NCI-H128 (cell line): Measurements from ENCODE around the gene RCAN1.

Experiments used
- DNase-seq: peaks from one replicate; lab custom pipeline; 2025; ENCODE audit not compliant: unreplicated experiment; lab: John Stamatoyannopoulos, UW

The RCAN1 gene

GRCh38 chr21:34544032-34544496, 70.8 kb downstream of the RCAN1 start:
- no peak for DNase-seq

DNA sequence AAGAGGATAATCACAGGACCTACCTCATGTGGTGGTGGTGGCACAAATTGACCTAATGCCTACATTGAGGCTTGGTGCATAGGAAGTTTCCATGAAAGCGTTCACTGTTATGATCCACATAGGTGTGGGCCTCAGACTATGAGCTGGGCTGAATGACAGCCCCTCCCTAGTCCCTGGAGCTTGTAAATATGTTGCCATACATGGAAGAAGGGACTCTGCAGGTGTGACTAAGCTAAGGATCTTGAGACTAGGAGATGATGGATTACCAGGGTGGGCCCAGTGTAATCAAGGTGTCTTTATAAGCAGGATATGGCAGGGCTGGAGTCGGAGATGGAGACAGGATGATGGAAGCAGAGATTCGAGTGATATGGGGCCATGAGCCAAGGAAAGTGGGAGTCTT, 71.9 kb downstream of the RCAN1 start:
- DNase-seq: no peak

GRCh38 chr21:34540206-34540605, 74.7 kb downstream of the RCAN1 start:
- no peak for DNase-seq

DNA sequence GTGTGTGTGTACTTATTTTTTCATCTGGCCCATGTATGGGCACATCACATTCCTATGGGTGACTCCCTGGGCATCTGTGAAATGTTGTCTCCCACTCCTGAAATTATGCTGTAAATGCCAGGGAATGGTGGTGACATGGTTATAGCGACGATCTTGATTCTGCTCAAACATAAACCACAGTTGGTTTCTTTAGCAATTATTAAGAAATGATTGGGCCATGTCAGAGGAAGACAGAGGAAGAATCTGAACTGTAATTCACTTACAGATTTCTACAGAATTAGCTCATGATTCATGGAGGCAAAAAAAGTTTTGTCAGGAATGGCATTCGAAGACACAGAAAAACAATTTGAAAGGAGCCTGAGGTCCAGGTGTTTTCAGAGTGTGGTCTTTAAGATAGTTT, 77.1 kb downstream of the RCAN1 start:
- no peak for DNase-seq

GRCh38 chr21:34536820-34537219, 78.1 kb downstream of the RCAN1 start:
- no peak for DNase-seq

- no peak for DNase-seq
Observed at GRCh38 chr21:34536311-34536710, 78.6 kb downstream of the RCAN1 start.

DNA sequence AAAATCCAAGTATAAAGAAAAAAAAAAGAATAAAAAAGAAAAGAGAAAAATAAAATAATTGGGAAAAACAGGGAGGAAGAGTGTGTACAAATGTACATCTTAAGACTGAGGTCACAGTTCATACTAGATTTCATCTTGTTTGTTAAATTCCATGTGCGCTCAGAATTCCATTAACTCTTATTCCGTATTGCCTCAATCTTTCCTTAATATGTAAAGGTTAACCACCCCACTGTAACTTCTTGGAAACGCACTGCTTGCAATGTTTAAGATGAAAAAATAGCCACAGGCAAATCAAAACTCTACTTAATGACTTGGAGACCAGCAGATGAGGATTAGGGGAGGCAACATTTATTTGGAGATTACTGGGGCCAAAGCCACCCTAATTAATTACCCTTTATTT, 79.0 kb downstream of the RCAN1 start:
- DNase-seq: no peak

DNA sequence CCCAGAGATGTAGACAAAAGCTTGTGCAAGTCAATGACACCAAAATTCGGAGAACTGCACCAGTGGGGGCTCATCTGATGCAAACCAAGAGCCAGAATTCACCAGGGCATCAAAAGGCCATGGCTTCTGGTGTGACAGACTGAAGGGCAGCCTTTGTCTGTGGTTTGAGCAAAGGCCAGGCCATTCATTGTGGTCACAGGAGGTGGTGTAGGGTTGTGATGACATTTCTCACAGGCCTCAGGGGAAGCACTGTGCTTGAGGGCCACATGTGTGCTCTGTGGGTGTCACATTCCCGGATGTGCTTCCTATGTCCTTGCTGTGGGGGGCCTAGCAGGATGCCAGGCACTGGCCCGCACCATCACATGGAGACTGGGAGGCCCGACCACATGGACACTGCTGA, 80.4 kb downstream of the RCAN1 start:
- DNase-seq: no peak

DNA sequence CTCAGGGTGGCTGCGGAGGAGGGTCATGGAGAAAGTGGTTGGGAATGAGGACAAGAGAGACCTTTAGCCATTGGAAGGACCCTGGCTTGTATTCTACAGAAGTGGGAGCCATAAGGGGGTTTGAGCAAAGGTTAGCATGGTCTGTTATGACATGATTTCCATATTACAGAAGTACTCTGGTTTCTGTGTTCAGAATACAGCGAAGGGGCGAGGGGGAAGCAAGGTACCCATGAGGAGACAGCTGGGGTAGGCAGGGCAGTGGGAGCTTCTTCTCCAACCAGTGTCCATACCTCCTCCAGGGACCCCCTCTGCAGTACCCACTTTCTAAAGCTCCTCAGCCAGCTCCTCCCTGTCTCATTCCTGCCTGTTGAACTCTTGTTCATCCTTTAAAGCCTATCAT, 81.0 kb downstream of the RCAN1 start:
- DNase-seq: no peak

DNA sequence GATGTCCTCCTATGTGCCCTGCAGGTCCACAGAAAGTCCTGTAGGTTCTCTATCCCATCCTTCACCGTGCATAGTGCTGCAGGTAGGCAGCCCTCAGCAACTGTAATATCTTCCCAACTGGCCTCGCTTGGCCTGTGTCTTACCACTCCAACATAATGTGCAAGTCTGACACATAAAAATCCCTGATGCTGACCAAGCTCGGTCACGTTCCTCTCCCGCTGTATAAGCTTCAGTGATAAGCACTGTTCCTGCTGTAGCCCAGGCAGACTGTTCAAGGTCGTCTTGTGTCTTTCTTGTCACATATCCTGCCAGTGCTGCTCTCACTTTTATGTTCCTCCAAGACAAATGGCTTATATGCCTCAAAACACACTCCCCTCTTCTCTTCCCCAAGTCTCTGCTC, 83.5 kb downstream of the RCAN1 start:
- DNase-seq: no peak

- DNase-seq: no peak
Observed at GRCh38 chr21:34530261-34530660, 84.7 kb downstream of the RCAN1 start.

- no peak for DNase-seq
Observed at GRCh38 chr21:34528131-34528561, 86.8 kb downstream of the RCAN1 start.

DNA sequence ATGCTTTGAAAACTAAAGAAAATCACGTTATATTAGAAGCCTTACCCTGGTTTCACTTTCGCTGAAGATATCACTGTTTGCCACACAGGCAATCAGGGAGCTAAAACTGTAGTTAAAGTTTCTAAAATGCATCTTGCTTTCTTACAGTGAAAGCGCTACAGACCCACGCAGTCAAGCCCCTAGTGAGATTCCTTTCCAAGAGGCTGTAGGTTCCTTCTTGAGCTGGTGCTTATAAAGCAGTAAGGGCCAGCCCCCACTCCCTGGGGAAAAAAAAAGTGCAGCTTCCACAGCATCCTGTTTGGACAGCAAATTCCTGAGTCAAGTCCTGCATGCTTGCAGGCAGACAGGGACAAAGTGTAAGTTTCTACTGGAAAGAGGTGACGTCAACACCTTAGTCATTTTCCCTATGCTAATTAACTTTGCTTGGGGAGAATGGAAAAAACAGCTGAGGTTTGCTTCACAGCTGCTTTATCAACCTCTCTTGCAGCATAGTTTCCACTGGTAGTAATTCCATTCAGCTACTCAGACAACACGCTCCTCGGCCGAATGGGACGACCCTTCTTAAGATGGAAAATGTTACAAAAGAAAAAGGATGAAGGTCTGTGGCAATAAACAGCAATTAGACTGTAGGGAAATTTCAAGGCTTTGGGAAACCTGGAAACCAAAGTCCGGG, 88.2 kb downstream of the RCAN1 start:
- DNase-seq: no peak

GRCh38 chr21:34526241-34526617, 88.7 kb downstream of the RCAN1 start:
- DNase-seq: no peak

- DNase-seq: no peak
Observed at GRCh38 chr21:34524646-34525601, 90.0 kb downstream of the RCAN1 start.

DNA sequence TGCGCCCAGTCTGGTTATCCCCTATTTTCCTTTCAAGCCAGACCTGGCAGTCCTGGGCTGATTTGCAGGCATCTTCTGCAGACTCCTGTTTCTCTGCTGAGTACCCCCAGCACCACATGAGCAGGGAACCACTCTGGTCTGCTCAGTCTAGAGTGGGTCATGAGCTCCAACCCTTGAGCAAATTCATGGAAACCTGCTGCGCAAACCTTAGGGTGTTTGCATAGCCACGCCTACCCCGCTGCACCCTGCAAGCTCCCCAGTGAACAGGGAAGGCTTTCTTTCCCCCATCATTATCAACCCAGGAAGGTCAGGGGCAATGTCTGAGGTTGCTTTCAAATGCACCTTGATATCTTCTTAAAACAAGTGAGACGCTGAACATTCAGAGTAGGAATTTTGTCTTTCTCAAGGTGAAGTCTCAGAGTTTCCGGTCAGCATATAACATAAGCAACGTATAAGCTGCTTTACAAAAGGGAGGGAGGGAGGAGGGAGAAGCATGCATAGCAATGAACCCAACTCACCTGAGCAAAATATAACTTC, 91.8 kb downstream of the RCAN1 start:
- DNase-seq: no peak

DNA sequence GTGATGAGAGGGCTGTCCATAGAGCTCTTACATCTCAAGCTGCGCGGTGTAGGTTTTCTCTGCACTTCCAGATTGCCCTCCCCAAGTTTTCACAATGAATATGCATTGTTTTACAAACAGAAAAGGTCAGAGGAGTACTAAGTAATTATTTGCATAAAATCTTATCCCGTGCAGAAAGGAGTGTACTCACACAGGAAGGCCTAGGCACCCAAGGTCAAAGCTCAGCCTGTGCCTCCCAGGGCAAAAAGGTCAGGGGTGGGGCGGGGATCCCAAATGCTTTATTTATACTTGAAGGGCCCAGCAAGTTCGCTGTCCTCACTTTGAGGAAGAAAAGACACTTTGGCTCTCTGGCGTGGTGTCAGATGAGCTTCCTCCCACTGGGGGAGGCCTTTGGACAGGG, 92.6 kb downstream of the RCAN1 start:
- no peak for DNase-seq

DNA sequence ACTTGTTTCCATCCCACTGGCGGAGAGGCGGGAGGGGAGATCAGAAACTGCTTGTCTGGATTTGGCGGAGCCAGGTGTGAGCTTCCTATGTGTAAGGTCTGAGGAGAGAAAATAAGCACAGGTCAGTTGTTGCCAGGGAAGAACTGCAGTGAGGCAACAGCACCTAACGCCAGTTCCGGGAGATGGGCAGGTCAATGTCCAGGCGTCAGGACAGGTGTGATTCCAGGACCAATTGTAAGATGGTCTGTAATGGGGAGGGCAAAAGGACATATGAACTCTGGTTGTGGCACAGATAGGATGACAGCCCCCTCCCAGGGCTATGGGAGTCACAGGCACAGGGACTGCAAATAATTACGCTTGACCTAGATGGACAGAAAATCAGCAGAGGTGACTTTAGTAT, 93.4 kb downstream of the RCAN1 start:
- DNase-seq: no peak

GRCh38 chr21:34520764-34521508, 94.0 kb downstream of the RCAN1 start:
- no peak for DNase-seq

DNA sequence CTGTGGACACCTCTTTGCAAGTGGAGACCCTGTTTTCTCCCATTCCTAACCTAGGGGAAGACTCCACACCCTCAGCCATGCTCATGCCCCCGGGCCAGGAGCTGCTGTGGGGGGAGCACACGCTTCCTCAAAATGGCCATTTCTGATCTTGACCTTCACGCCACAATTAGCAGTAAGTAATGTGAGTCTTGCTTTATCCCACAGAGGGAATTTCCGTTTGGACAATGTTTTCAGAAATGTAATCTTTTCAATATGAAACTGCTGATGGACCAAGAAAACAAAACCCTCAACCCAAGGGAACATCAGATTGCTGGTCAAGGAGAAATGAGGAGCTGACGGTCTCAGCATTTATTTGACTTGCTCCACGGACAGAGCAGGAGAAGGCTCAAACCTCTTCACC, 94.6 kb downstream of the RCAN1 start:
- DNase-seq: no peak

DNA sequence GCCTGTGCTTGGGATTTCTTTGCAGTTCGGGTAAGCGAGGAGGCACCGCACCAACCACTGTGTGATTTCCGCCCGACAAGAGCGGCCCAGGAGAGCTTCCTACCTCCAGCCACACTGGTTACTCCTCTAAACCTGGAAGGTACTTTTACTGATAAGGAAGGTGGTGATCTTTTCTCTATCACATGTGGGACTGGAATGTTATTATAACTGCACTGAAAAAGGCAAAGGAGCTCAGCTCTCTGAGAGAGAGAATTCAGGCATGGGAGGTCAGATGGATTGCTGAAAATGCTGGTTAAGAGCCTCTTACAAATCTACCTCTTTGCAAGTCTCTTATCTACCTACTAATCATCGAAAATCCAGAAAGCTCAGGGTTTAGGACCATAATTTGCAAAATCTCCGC, 95.2 kb downstream of the RCAN1 start:
- DNase-seq: no peak
